Cardiac fibroblast (primary cell): ENCODE measurements around the gene ITK.

Experiments used
- DNase-seq, 2 donors: peaks; one replicate each; pipeline versions ENCODE4 v3.0.0 to v3.0.0-alpha.2; 2010; ENCODE audit warnings: low read depth in 2 of 2
- H3K4me3 ChIP-seq, 2 donors: replicated peaks in 1 of 2; 1 replicate in 1 of 2; 2 replicates in 1 of 2; pipeline ENCODE4 v1.5.1; 2011; ENCODE audit warnings: low read depth in 2 of 2, low read length in 2 of 2, mild to moderate bottlenecking in 2 of 2, moderate library complexity in 1 of 2
- TF ChIP-seq, protein P1 (sequence below): IDR thresholded peaks from one replicate; pipeline ENCODE4 v1.5.1; 2011; ENCODE audit warnings: low read depth, mild to moderate bottlenecking, low read length, inconsistent platforms

The ITK gene

DNA sequence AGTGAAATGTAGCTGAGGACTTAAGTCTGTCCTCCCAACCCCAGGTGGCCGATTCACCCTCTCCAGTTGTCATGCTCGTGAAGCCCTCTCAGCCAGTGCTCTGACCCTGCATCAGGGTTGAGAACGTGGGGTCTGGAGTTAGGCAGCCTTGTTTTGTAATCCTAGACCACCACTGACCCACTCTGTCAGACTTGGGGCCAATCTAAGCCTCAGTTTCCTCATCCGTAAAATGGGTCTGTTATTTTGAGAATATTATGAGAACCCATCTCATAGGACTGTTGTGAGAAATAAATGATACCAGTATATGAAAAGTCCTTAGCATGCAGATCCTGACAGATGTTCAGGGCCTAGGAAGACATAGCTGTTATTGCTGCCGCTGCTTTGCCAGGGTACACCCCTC lies 122.4 kb downstream of the ITK start:
- H3K4me3 ChIP-seq = no peak overlapping the region
- TF ChIP-seq, protein P1, sequence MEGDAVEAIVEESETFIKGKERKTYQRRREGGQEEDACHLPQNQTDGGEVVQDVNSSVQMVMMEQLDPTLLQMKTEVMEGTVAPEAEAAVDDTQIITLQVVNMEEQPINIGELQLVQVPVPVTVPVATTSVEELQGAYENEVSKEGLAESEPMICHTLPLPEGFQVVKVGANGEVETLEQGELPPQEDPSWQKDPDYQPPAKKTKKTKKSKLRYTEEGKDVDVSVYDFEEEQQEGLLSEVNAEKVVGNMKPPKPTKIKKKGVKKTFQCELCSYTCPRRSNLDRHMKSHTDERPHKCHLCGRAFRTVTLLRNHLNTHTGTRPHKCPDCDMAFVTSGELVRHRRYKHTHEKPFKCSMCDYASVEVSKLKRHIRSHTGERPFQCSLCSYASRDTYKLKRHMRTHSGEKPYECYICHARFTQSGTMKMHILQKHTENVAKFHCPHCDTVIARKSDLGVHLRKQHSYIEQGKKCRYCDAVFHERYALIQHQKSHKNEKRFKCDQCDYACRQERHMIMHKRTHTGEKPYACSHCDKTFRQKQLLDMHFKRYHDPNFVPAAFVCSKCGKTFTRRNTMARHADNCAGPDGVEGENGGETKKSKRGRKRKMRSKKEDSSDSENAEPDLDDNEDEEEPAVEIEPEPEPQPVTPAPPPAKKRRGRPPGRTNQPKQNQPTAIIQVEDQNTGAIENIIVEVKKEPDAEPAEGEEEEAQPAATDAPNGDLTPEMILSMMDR = no peak
- DNase-seq = no peak

DNA sequence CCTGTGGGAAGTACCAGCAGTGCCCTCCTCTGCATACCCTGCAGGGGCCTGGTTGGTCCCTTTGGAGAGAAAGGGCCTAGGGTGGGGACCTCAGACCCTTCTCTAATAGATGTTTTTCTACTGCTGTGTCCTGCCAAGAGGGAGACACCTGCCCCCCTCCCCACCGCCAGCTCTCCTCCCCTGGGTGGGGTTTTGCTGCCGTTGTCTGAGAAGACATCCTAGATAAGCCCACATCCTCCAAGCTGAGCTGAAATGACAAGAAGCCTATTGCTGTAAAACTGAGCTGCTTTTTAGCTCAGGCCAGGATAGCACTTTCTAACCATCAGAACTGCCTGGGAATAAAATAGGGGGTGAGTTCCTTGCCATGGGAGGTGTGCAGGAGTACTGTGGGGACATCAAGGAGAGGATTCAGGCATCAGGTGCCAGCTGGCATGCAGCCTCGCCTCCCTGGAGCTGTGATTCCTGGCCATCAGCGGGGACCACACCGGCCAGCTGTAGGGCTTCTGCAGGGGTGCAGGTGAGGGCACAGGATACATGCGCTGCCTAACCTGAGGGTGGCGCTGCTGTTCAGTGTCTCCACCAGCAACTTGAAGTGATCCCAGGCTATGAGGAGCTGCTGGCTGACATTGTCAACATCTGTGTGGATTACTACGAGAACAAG lies 123.2 kb downstream of the ITK start:
- no peak overlapping the region for H3K4me3 ChIP-seq
- DNase-seq = no peak
- TF ChIP-seq, protein P1 = peak; percentile 6
